H1 (cell line): ENCODE measurements around the gene TMEM164. TPM values are rescaled to one million over a fixed set of nuclear protein-coding genes. Genes with fewer than 3 reads are reported as not detected.

Experiments used
- CTBP2 ChIP-seq: IDR thresholded peaks from 2 replicates; pipeline ENCODE4 v1.7.0; 2011; ENCODE audit warnings: borderline replicate concordance, mild to moderate bottlenecking, moderate library complexity, mixed read lengths, low read length; ENCODE audit not compliant: insufficient read depth, insufficient read length
- KDM4A ChIP-seq: IDR thresholded peaks from one replicate; pipeline ENCODE4 v1.7.1; 2012; ENCODE audit warnings: low read depth, mild to moderate bottlenecking, moderate library complexity, low read length, inconsistent platforms; ENCODE audit not compliant: severe bottlenecking
- NANOG ChIP-seq: IDR thresholded peaks from 2 replicates; pipeline ENCODE4 v1.6.1; 2011; ENCODE audit warnings: low read length, low read depth, mild to moderate bottlenecking, inconsistent platforms; ENCODE audit not compliant: insufficient read depth, poor library complexity, severe bottlenecking
- SAP30 ChIP-seq: fragments of 300-600 bp; sonication (generic); IDR thresholded peaks from 2 replicates; pipeline ENCODE4 v1.7.1; 2012; ENCODE audit warnings: low read length, moderate library complexity, mild to moderate bottlenecking, inconsistent platforms; ENCODE audit not compliant: insufficient read depth, insufficient replicate concordance
- SIRT6 ChIP-seq: IDR thresholded peaks from one replicate; pipeline ENCODE4 v1.7.1; 2012; ENCODE audit warnings: low read length, inconsistent platforms
- polyA plus RNA-seq, 7 experiments: library from polyadenylated mRNA; depleted of rRNA in 3 of 7; stranded (reverse) in 5 of 7; unstranded in 2 of 7; fragments of >200 nt in 5 of 7; fragments of 200-250 nt in 2 of 7; gene quantifications; 1 replicate in 5 of 7; 2 replicates in 1 of 7; 4 replicates in 1 of 7; pipeline versions ENCODE4 v1.2.1 to v1.2.3, GENCODE V29; 2011 to 2013; ENCODE audit warnings: missing spikeins in 2 of 7, mixed read lengths in 2 of 7
- total RNA-seq: library from RNA; stranded (reverse); fragmentation: NEBNext Ultra II Directional; extraction: Animal tissue kit (Norgen Biotek cat#: 25700); gene quantifications from 2 replicates; pipeline ENCODE4 v1.2.1, GENCODE V29; 2021

Gene TMEM164
- total and polyA plus RNA-seq, 2 of the 8 experiments (the other 6 are each of a cell fraction or from before 2014, with no cell fraction given), result 7.3 to 14.8 TPM

- TF ChIP-seq KDM4A (no peak), SAP30 (no peak), SIRT6 (no peak), CTBP2 (no peak), NANOG (no peak)
Observed at GRCh38 chrX:110008011-110008635, 5.2 kb downstream of the TMEM164 start (continued).
